Astrocyte (in vitro differentiated cells and primary cell): ENCODE measurements around the gene YIPF3. TPM values are rescaled to one million over a fixed set of nuclear protein-coding genes. Genes with fewer than 3 reads are reported as not detected.
A peak's percentile ranks its signal among the peaks of the same experiment; 100 is the strongest.

ENCODE experiments used
- DNase-seq: peaks from one replicate; pipeline ENCODE4 v3.0.0-alpha.2; 2010; ENCODE audit warnings: low read depth
- FAIRE-seq: peaks from 2 replicates; lab custom pipeline; 2011; peaks lifted over from hg19 to GRCh38; lab: Jason Lieb, UNC
- H2AFZ ChIP-seq: 2 replicates; pipeline ENCODE4 v1.6.0; 2012; ENCODE audit warnings: low read depth, low read length, inconsistent platforms
- H3K27ac ChIP-seq: 2 replicates; pipeline ENCODE4 v1.5.1; 2011; ENCODE audit warnings: low read depth, low read length, inconsistent platforms
- H3K27me3 ChIP-seq: 2 replicates; pipeline ENCODE4 v1.6.0; 2011; ENCODE audit warnings: low read length, inconsistent platforms; ENCODE audit not compliant: insufficient read depth
- H3K36me3 ChIP-seq: 2 replicates; pipeline ENCODE4 v1.5.1; 2011; ENCODE audit warnings: low read length, inconsistent platforms; ENCODE audit not compliant: insufficient read depth
- H3K4me1 ChIP-seq: 2 replicates; pipeline ENCODE4 v1.5.1; 2011; ENCODE audit warnings: low read length, inconsistent platforms; ENCODE audit not compliant: insufficient read depth
- H3K4me2 ChIP-seq: 2 replicates; pipeline ENCODE4 v1.6.0; 2012; ENCODE audit warnings: low read length, inconsistent platforms
- H3K4me3 ChIP-seq: 2 replicates; pipeline ENCODE4 v1.5.1; 2011; ENCODE audit warnings: low read depth, mild to moderate bottlenecking, low read length, inconsistent platforms; ENCODE audit not compliant: insufficient read depth
- H3K79me2 ChIP-seq: 2 replicates; pipeline ENCODE4 v1.6.0; 2012; ENCODE audit warnings: mild to moderate bottlenecking, low read length, inconsistent platforms; ENCODE audit not compliant: insufficient read depth
- H3K9ac ChIP-seq: 2 replicates; pipeline ENCODE4 v1.6.0; 2012; ENCODE audit warnings: mild to moderate bottlenecking, low read length, inconsistent platforms
- H3K9me3 ChIP-seq: 2 replicates; pipeline ENCODE4 v1.5.1; 2012; ENCODE audit warnings: low read depth, mild to moderate bottlenecking, low read length, inconsistent platforms; ENCODE audit not compliant: insufficient read depth
- H4K20me1 ChIP-seq: 2 replicates; pipeline ENCODE4 v1.6.0; 2012; ENCODE audit warnings: low read length, inconsistent platforms; ENCODE audit not compliant: insufficient read depth
- H3K27ac Mint-ChIP-seq: one replicate; pipeline ENCODE4 v1.8.0; 2021; ENCODE audit warnings: mild to moderate bottlenecking, mixed read lengths; ENCODE audit not compliant: unreplicated experiment
- H3K27me3 Mint-ChIP-seq: one replicate; pipeline ENCODE4 v1.8.0; 2021; ENCODE audit warnings: low read depth, mixed read lengths; ENCODE audit not compliant: unreplicated experiment
- H3K36me3 Mint-ChIP-seq: one replicate; pipeline ENCODE4 v1.8.0; 2021; ENCODE audit warnings: low read depth, mixed read lengths; ENCODE audit not compliant: unreplicated experiment
- H3K4me1 Mint-ChIP-seq: one replicate; pipeline ENCODE4 v1.8.0; 2021; ENCODE audit warnings: low read depth, mixed read lengths; ENCODE audit not compliant: unreplicated experiment
- H3K4me3 Mint-ChIP-seq: one replicate; pipeline ENCODE4 v1.8.0; 2021; ENCODE audit warnings: mild to moderate bottlenecking, moderate library complexity, mixed read lengths; ENCODE audit not compliant: unreplicated experiment
- H3K9me3 Mint-ChIP-seq: one replicate; pipeline ENCODE4 v1.8.0; 2021; ENCODE audit warnings: mild to moderate bottlenecking, mixed read lengths; ENCODE audit not compliant: unreplicated experiment
- EZH2 ChIP-seq: IDR thresholded peaks from 2 replicates; pipeline ENCODE4 v1.6.1; 2012; ENCODE audit warnings: mild to moderate bottlenecking, low read length, inconsistent platforms; ENCODE audit not compliant: insufficient read depth
- total RNA-seq: library from RNA; stranded (reverse); gene quantifications from 2 replicates; pipeline ENCODE4 v1.2.1, GENCODE V29; 2021
- TF ChIP-seq, protein P1 (sequence below): IDR thresholded peaks from 2 replicates; pipeline ENCODE4 v1.5.1; 2011; ENCODE audit warnings: low read depth, mild to moderate bottlenecking, inconsistent platforms, low read length, moderate library complexity; ENCODE audit not compliant: insufficient read depth

YIPF3 gene
- total RNA-seq, 1 donor from 2014 or later: 132 TPM

- no peak overlapping the region for H3K9ac ChIP-seq
- no peaks in the 10 kb centered on the region for H3K9me3 ChIP-seq
- no peaks in the 10 kb centered on the region for H3K27me3 Mint-ChIP-seq
- H3K4me1 ChIP-seq: peaks cover 13% of the 10 kb centered on the region
- DNase-seq: no peak
- H3K9me3 Mint-ChIP-seq: no peaks in the 10 kb centered on the region
- no peak overlapping the region for H3K4me3 ChIP-seq
- TF ChIP-seq, protein P1, sequence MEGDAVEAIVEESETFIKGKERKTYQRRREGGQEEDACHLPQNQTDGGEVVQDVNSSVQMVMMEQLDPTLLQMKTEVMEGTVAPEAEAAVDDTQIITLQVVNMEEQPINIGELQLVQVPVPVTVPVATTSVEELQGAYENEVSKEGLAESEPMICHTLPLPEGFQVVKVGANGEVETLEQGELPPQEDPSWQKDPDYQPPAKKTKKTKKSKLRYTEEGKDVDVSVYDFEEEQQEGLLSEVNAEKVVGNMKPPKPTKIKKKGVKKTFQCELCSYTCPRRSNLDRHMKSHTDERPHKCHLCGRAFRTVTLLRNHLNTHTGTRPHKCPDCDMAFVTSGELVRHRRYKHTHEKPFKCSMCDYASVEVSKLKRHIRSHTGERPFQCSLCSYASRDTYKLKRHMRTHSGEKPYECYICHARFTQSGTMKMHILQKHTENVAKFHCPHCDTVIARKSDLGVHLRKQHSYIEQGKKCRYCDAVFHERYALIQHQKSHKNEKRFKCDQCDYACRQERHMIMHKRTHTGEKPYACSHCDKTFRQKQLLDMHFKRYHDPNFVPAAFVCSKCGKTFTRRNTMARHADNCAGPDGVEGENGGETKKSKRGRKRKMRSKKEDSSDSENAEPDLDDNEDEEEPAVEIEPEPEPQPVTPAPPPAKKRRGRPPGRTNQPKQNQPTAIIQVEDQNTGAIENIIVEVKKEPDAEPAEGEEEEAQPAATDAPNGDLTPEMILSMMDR: no peak
- no peak for TF ChIP-seq EZH2
- H3K36me3 Mint-ChIP-seq: peaks cover 5% of the 10 kb centered on the region
- H3K36me3 ChIP-seq: no peaks in the 10 kb centered on the region
- peaks cover 42% of the 10 kb centered on the region for H4K20me1 ChIP-seq
- no peak overlapping the region for H3K4me2 ChIP-seq
- H3K4me1 Mint-ChIP-seq: peaks cover 20% of the 10 kb centered on the region
- H3K27me3 ChIP-seq: no peaks in the 10 kb centered on the region
- H2AFZ ChIP-seq: no peak overlapping the region
- no peak overlapping the region for H3K4me3 Mint-ChIP-seq
- FAIRE-seq: no peak
- H3K79me2 ChIP-seq: peaks cover 69% of the 10 kb centered on the region
- no peak overlapping the region for H3K27ac ChIP-seq
- H3K27ac Mint-ChIP-seq: peak overlapping the region; percentile 88
These were observed 35.0 kb downstream of the YIPF3 start for GRCh38 chr6:43481591-43482236.

DNA sequence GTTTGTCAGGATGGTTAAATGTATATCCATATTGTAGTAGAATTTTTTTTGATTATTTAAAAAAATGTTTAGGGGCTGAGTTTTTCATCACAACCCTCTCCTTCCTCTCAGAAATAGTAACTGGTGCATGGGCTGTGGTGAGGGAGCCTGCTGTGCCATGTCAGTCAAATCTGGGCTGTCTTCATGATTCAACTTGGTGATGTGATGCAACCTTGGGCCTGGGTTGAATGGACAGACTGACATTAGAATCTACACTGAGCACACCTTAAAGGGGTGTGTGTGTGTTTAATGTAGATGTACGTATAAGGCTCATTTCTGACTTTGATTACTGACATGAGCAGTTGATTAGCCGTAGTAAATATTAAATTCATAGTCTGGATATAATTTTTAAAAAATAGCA is 35.7 kb downstream of the YIPF3 start:
- Mint-ChIP-seq H3K4me3 (no peak overlapping the region), H3K36me3 (peaks cover 2% of the 10 kb centered on the region), H3K9me3 (no peaks in the 10 kb centered on the region), H3K27me3 (no peaks in the 10 kb centered on the region), H3K4me1 (peaks cover 20% of the 10 kb centered on the region), H3K27ac (peak overlapping the region; percentile 44)
- no peak for DNase-seq
- no peak overlapping the region for H2AFZ ChIP-seq
- H4K20me1 ChIP-seq: peaks cover 37% of the 10 kb centered on the region
- H3K4me1 ChIP-seq: peaks cover 13% of the 10 kb centered on the region
- H3K36me3 ChIP-seq: no peaks in the 10 kb centered on the region
- no peak overlapping the region for H3K9ac ChIP-seq
- no peak overlapping the region for H3K4me2 ChIP-seq
- no peak for TF ChIP-seq EZH2
- TF ChIP-seq, protein P1: no peak
- no peak overlapping the region for H3K4me3 ChIP-seq
- no peaks in the 10 kb centered on the region for H3K27me3 ChIP-seq
- H3K27ac ChIP-seq: no peak overlapping the region
- no peak for FAIRE-seq
- H3K79me2 ChIP-seq: peaks cover 66% of the 10 kb centered on the region
- H3K9me3 ChIP-seq: no peaks in the 10 kb centered on the region

GRCh38 chr6:43478008-43478372 is 38.7 kb downstream of the YIPF3 start:
- Histone ChIP-seq H3K36me3 (no peaks in the 10 kb centered on the region), H3K9ac (peak overlapping the region; percentile 94), H3K4me3 (peak overlapping the region; percentile 74), H4K20me1 (peaks cover 13% of the 10 kb centered on the region), H3K4me1 (peaks cover 13% of the 10 kb centered on the region), H3K27ac (peak overlapping the region; percentile 71), H3K27me3 (no peaks in the 10 kb centered on the region), H3K9me3 (no peaks in the 10 kb centered on the region), H3K4me2 (peak overlapping the region; percentile 93), H3K79me2 (peaks cover 47% of the 10 kb centered on the region), H2AFZ (peak overlapping the region; percentile 35)
- H3K9me3 Mint-ChIP-seq: no peaks in the 10 kb centered on the region
- no peak for DNase-seq
- no peak for FAIRE-seq
- H3K36me3 Mint-ChIP-seq: no peaks in the 10 kb centered on the region
- TF ChIP-seq, protein P1: no peak
- no peak for TF ChIP-seq EZH2
- peak overlapping the region; percentile 92 for H3K27ac Mint-ChIP-seq
- no peaks in the 10 kb centered on the region for H3K27me3 Mint-ChIP-seq
- H3K4me1 Mint-ChIP-seq: peaks cover 20% of the 10 kb centered on the region
- H3K4me3 Mint-ChIP-seq: peak overlapping the region; percentile 95
